Skeletal muscle tissue (tissue), 4 donors: ENCODE measurements around the gene FGF8. TPM values are rescaled to one million over a fixed set of nuclear protein-coding genes. Genes with fewer than 3 reads are reported as not detected.

Experiments
- H3K27ac ChIP-seq: one replicate; pipeline ENCODE4 v1.7.0; 2013; ENCODE audit warnings: mild to moderate bottlenecking, low read depth, low read length, inconsistent platforms
- H3K27me3 ChIP-seq, 3 donors: one replicate each; pipeline ENCODE4 v1.7.0; 2013; ENCODE audit warnings: low read length in 3 of 3; ENCODE audit not compliant: control insufficient read depth in 3 of 3, insufficient read depth in 3 of 3
- H3K36me3 ChIP-seq, 3 donors: one replicate each; pipeline ENCODE4 v1.7.0; 2013; ENCODE audit warnings: low read length in 3 of 3; ENCODE audit not compliant: control insufficient read depth in 3 of 3, insufficient read depth in 3 of 3
- H3K4me1 ChIP-seq, 3 donors: one replicate each; pipeline ENCODE4 v1.7.0; 2013; ENCODE audit warnings: low read length in 3 of 3, mild to moderate bottlenecking in 3 of 3; ENCODE audit not compliant: control insufficient read depth in 3 of 3, insufficient read depth in 3 of 3
- H3K4me3 ChIP-seq, 3 donors: one replicate each; pipeline ENCODE4 v1.7.0; 2013; ENCODE audit warnings: low read length in 3 of 3
- H3K9ac ChIP-seq, 3 donors: one replicate each; pipeline ENCODE4 v1.7.0; 2013; ENCODE audit warnings: low read length in 3 of 3, mild to moderate bottlenecking in 3 of 3, moderate library complexity in 2 of 3, low read depth in 1 of 3
- H3K9me3 ChIP-seq, 3 donors: one replicate each; pipeline ENCODE4 v1.7.0; 2013; ENCODE audit warnings: low read length in 3 of 3; ENCODE audit not compliant: control insufficient read depth in 3 of 3
- total RNA-seq: library from RNA; depleted of rRNA; stranded (reverse); fragments of >200 nt; gene quantifications from one replicate; pipeline ENCODE4 v1.2.3, GENCODE V29; 2014
- donor health status: Osteomylitis.

Gene FGF8
- total RNA-seq, 1 donor from 2014 or later = 0.52 TPM

DNA sequence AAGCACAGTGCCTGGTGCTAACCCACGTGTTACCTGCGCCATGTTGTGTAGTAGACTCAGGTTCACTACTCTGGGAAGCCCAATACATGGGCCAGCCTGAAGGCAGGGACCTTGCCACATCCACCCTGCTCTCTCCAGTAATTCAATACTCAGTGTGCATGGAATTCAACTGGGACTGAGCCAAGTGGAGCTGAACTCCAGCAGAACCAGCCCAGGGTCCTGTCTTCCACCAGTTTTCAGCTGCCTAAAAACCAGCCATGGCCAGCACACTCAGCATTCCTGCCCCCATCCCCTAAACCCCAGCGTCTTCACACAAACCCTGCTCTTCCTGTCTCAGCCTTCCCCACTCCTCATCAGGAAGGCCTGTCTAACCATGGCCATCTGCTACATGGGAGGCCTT lies 15.4 kb downstream of the FGF8 start:
- H3K4me3 ChIP-seq = no peak overlapping the region
- H3K9me3 ChIP-seq = no peaks in the 10 kb centered on the region
- no peak overlapping the region for H3K9ac ChIP-seq
- peaks cover 0 to 8% (median 0%) of the 10 kb centered on the region in 3 donors for H3K4me1 ChIP-seq
- H3K36me3 ChIP-seq = no peaks in the 10 kb centered on the region
- H3K27ac ChIP-seq = no peak overlapping the region
- peaks cover 5 to 35% (median 10%) of the 10 kb centered on the region in 3 donors for H3K27me3 ChIP-seq

DNA sequence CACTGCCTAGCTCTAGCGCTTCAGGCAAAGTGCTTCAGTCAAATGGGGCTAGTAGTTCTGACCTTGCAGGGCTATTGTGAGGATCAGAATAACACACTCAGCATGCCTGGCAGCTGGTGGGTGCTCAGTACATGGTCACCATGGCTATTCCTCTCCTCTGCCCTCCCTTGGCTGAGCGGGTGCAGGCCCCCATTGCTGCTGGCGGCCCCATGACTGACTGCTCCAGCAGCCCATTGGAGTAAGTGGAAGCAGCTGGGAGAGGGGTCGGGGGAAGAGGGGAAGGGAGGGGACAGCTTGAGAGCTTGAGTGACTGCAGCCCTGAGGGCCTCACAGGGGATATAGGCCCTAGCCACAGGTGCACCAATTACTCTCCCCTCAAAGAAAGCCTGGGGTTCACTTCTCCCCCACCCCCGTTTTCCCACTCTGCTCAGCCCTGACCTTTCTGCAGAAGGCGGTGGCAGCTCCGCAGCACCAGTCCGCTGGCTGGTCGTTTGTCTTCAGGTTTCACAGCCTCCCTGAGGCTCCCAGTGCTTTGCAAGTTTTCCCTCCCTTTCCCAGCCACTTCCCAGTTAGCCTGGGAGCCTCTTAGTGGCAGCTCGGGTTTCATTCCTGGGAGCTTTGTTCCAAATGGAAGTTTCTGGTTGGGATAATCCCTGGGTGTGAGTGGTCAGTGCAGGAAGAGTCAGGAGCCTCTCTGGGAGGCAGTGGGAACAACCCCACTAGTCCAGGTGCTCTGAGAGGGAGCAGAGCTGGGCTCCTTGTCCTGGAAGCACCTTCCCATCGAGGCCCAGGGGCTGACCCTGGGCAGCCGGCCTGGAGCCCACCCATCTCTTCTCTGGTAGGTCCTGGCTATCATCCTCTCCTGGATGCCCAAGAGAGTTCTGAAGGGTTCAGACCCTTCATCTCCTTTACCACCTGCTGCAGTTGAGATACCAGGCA lies 16.3 kb downstream of the FGF8 start:
- peaks cover 0 to 27% (median 10%) of the 10 kb centered on the region in 3 donors for H3K27me3 ChIP-seq
- no peaks in the 10 kb centered on the region for H3K9me3 ChIP-seq
- H3K9ac ChIP-seq = no peak overlapping the region
- H3K4me1 ChIP-seq = peaks cover 0 to 8% (median 0%) of the 10 kb centered on the region in 3 donors
- no peak overlapping the region for H3K27ac ChIP-seq
- no peak overlapping the region for H3K4me3 ChIP-seq
- H3K36me3 ChIP-seq = no peaks in the 10 kb centered on the region

- H3K27me3 ChIP-seq = peaks cover 0 to 25% (median 10%) of the 10 kb centered on the region in 3 donors
- H3K4me3 ChIP-seq = no peak overlapping the region
- no peaks in the 10 kb centered on the region for H3K36me3 ChIP-seq
- no peak overlapping the region for H3K27ac ChIP-seq
- H3K9me3 ChIP-seq = no peaks in the 10 kb centered on the region
- H3K9ac ChIP-seq = no peak overlapping the region
- H3K4me1 ChIP-seq = peaks cover 0 to 8% (median 0%) of the 10 kb centered on the region in 3 donors
These were observed 17.1 kb downstream of the FGF8 start for GRCh38 chr10:101758858-101759257.

- no peaks in the 10 kb centered on the region for H3K9me3 ChIP-seq
- H3K4me3 ChIP-seq = no peak overlapping the region
- H3K27ac ChIP-seq = no peak overlapping the region
- no peaks in the 10 kb centered on the region for H3K4me1 ChIP-seq
- H3K36me3 ChIP-seq = no peaks in the 10 kb centered on the region
- H3K9ac ChIP-seq = no peak overlapping the region
- H3K27me3 ChIP-seq = peaks cover 0 to 8% (median 3%) of the 10 kb centered on the region in 3 donors
These were observed 23.7 kb downstream of the FGF8 start for GRCh38 chr10:101752241-101752640.

- no peaks in the 10 kb centered on the region for H3K4me1 ChIP-seq
- no peak overlapping the region for H3K9ac ChIP-seq
- H3K36me3 ChIP-seq = no peaks in the 10 kb centered on the region
- H3K27me3 ChIP-seq = peaks cover 0 to 5% (median 0%) of the 10 kb centered on the region in 3 donors
- no peak overlapping the region for H3K4me3 ChIP-seq
- no peak overlapping the region for H3K27ac ChIP-seq
- no peaks in the 10 kb centered on the region for H3K9me3 ChIP-seq
These were observed 26.6 kb downstream of the FGF8 start for GRCh38 chr10:101749047-101750016.

DNA sequence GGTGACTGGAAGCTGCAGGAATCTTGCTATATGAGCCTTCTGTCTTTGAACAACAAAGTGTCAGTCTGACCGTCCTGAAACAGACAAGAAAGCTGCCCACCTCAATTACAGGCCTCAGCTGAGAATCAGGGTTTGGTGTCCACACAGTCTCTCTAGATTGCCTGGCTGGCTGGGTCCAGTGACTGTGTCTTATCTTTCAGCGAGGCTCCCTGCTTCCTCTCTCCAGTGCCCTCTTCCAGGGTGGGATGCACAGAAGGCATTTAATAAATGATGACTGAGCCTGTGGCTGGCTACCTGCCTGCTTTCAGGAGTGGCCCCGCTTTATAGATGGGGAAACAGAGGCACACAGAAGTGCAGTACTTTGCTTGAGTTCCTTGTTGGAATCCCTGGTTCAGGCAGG lies 27.4 kb downstream of the FGF8 start:
- H3K9ac ChIP-seq = no peak overlapping the region
- H3K4me1 ChIP-seq = no peaks in the 10 kb centered on the region
- no peak overlapping the region for H3K27ac ChIP-seq
- no peak overlapping the region for H3K4me3 ChIP-seq
- H3K27me3 ChIP-seq = peaks cover 0 to 5% (median 0%) of the 10 kb centered on the region in 3 donors
- H3K36me3 ChIP-seq = no peaks in the 10 kb centered on the region
- no peaks in the 10 kb centered on the region for H3K9me3 ChIP-seq

GRCh38 chr10:101745074-101745696 lies 30.7 kb downstream of the FGF8 start:
- Histone ChIP-seq H3K36me3 (no peaks in the 10 kb centered on the region), H3K4me1 (no peaks in the 10 kb centered on the region), H3K9ac (no peak overlapping the region)

GRCh38 chr10:101744267-101744666 lies 31.6 kb downstream of the FGF8 start:
- Histone ChIP-seq H3K9ac (no peak overlapping the region), H3K4me1 (no peaks in the 10 kb centered on the region), H3K4me3 (no peak overlapping the region), H3K9me3 (no peaks in the 10 kb centered on the region), H3K36me3 (no peaks in the 10 kb centered on the region), H3K27me3 (peaks cover 0 to 8% (median 5%) of the 10 kb centered on the region in 3 donors), H3K27ac (no peak overlapping the region)

More at GRCh38 chr10:101745074-101745696, 30.7 kb downstream of the FGF8 start:
- Histone ChIP-seq H3K27ac (no peak overlapping the region), H3K9me3 (no peaks in the 10 kb centered on the region), H3K4me3 (no peak overlapping the region), H3K27me3 (peaks cover 0 to 6% (median 2%) of the 10 kb centered on the region in 3 donors)

GRCh38 chr10:101741938-101742337 lies 34.0 kb downstream of the FGF8 start:
- H3K27me3 ChIP-seq = peaks cover 0 to 12% (median 6%) of the 10 kb centered on the region in 3 donors
- H3K27ac ChIP-seq = no peak overlapping the region
- no peaks in the 10 kb centered on the region for H3K9me3 ChIP-seq
- no peaks in the 10 kb centered on the region for H3K4me1 ChIP-seq
- no peaks in the 10 kb centered on the region for H3K36me3 ChIP-seq
- H3K4me3 ChIP-seq = no peak overlapping the region
- H3K9ac ChIP-seq = no peak overlapping the region
